Measurements from ENCODE around the gene DCAF7. TPM values are rescaled to one million over a fixed set of nuclear protein-coding genes. Genes with fewer than 3 reads are reported as not detected.

DCAF7 gene
- polyA plus RNA-seq, 1 of the 3 experiments (the other 2 are of a cell fraction), result 63.5 TPM

- DNase-seq, result no peak
- no peaks in the 10 kb centered on the region for H3K79me2 ChIP-seq (ENCODE audit: insufficient read depth)
- POLR2A ChIA-PET, result interaction anchor here (2.3 kb wide), 1 partner anchor 8 kb away, joined by 16 read pairs; the partner anchor contains the start of gene MAP3K3
- TF ChIP-seq SIN3A (IDR thresholded peaks at IDR 0.05; ENCODE audit: borderline replicate concordance, low read depth, low read length), result no peak
- no peak for TF ChIP-seq NFIC (IDR thresholded peaks at IDR 0.05; ENCODE audit: borderline replicate concordance)
- TF ChIP-seq POLR2AphosphoS5 (IDR thresholded peaks at IDR 0.05; ENCODE audit: low read depth, low read length), result no peak
- TF ChIP-seq MAX (IDR thresholded peaks at IDR 0.05; ENCODE audit: low read depth), result no peak
- no peak for TF ChIP-seq CHD2 (IDR thresholded peaks at IDR 0.05; ENCODE audit: low read length, partially characterized antibody)
- no peak for TF ChIP-seq YY1 (IDR thresholded peaks at IDR 0.05; ENCODE audit: low read depth)
- no peak for TF ChIP-seq REST (IDR thresholded peaks at IDR 0.05; ENCODE audit: low read depth, low read length)
- no peak for TF ChIP-seq RXRA (IDR thresholded peaks at IDR 0.05; ENCODE audit: borderline replicate concordance, low read depth)
- TF ChIP-seq EP300 (IDR thresholded peaks at IDR 0.05; ENCODE audit: borderline replicate concordance in 1 of 2, low read depth in 1 of 2, low read length in 1 of 2), result no peak
- no peaks in the 10 kb centered on the region for H3K4me1 ChIP-seq (ENCODE audit: control insufficient read depth in 1 of 2, insufficient read depth in 2 of 2, low read depth in 1 of 2, low read length in 1 of 2)
- no peak overlapping the region for H3K9ac ChIP-seq
- no peak overlapping the region for H3K4me3 ChIP-seq (ENCODE audit: low read depth in 2 of 2, low read length in 1 of 2)
- 79% methylated on average over 2 of the region's 2 CpGs for WGBS (ENCODE audit: low lambda C conversion rate)
- H3K9me2 ChIP-seq, result no peaks in the 10 kb centered on the region
- CTCF ChIA-PET, result interaction anchor here (1.3 to 29.2 kb wide), 9 partner anchors 12 to 221 kb away, joined by 4 to 827 read pairs (median 31); partner anchors contain the start of genes DDX42, LIMD2, MAP3K3 and TACO1
- peaks cover 12% of the 10 kb centered on the region for H3F3A ChIP-seq (replicated peaks; ENCODE audit: insufficient read depth)
- H4K20me1 ChIP-seq (ENCODE audit: insufficient read depth), result no peaks in the 10 kb centered on the region
- H3K27me3 ChIP-seq (ENCODE audit: insufficient read depth), result no peaks in the 10 kb centered on the region
- H3K4me2 ChIP-seq, result no peak overlapping the region
- H3K9me3 ChIP-seq, result no peaks in the 10 kb centered on the region
- no peak overlapping the region for H3K27ac ChIP-seq (ENCODE audit: low read depth in 2 of 2, low read length in 1 of 2)
- H2AFZ ChIP-seq (ENCODE audit: low read depth), result no peak overlapping the region
- H3K36me3 ChIP-seq (replicated peaks in 1 of 2; ENCODE audit: control insufficient read depth in 1 of 2, insufficient read depth in 2 of 2, low read length in 1 of 2), result peaks cover 7 to 12% of the 10 kb centered on the region in 2 experiments
These were observed 63.4 kb downstream of the DCAF7 start for GRCh38 chr17:63613663-63614062.

GRCh38 chr17:63621229-63621683 lies 71.0 kb downstream of the DCAF7 start:
- Histone ChIP-seq H3K4me2 (peak overlapping the region; percentile 81), H3K9me3 (no peaks in the 10 kb centered on the region), H3K9me2 (no peaks in the 10 kb centered on the region), H4K20me1 (ENCODE audit: insufficient read depth) (peaks cover 27% of the 10 kb centered on the region), H3K9ac (peak overlapping the region; percentile 74), H3K4me3 (ENCODE audit: low read depth in 2 of 2, low read length in 1 of 2) (peak overlapping the region; percentile 71 to 79), H3K79me2 (ENCODE audit: insufficient read depth) (peaks cover 33% of the 10 kb centered on the region), H3K36me3 (replicated peaks in 1 of 2; ENCODE audit: control insufficient read depth in 1 of 2, insufficient read depth in 2 of 2, low read length in 1 of 2) (no peaks in the 10 kb centered on the region), H3K27me3 (ENCODE audit: insufficient read depth) (no peaks in the 10 kb centered on the region), H3K27ac (ENCODE audit: low read depth in 2 of 2, low read length in 1 of 2) (peak overlapping the region; percentile 38 to 88; a peak in 3 of 4 replicates), H3K4me1 (ENCODE audit: control insufficient read depth in 1 of 2, insufficient read depth in 2 of 2, low read depth in 1 of 2, low read length in 1 of 2) (peaks cover 6 to 9% of the 10 kb centered on the region in 2 experiments; a peak in 2 of 4 replicates), H3F3A (replicated peaks; ENCODE audit: insufficient read depth) (peaks cover 3% of the 10 kb centered on the region), H2AFZ (ENCODE audit: low read depth) (peak overlapping the region; percentile 80)
- CTCF ChIA-PET, result interaction anchor here (0.9 to 29.2 kb wide), 10 partner anchors 9 to 215 kb away, joined by 3 to 827 read pairs (median 4); partner anchors contain the start of gene DCAF7
- POLR2A ChIA-PET, result interaction anchor here (0.9 to 2.2 kb wide), 17 partner anchors 9 to 504 kb away, joined by 3 to 16 read pairs (median 6); partner anchors contain the start of genes CCDC47, CYB561, DDX42 and LIMD2
- DNase-seq, result no peak
- 23% methylated on average over 10 of the region's 10 CpGs for WGBS (ENCODE audit: low lambda C conversion rate)
- no peak for TF ChIP-seq TEAD4 (IDR thresholded peaks at IDR 0.05; ENCODE audit: borderline replicate concordance, insufficient read depth)
- no peak for TF ChIP-seq USF2 (IDR thresholded peaks at IDR 0.05; ENCODE audit: borderline replicate concordance, low read depth, low read length)
- no peak for TF ChIP-seq SIN3A (IDR thresholded peaks at IDR 0.05; ENCODE audit: borderline replicate concordance, low read depth, low read length)
- no peak for TF ChIP-seq RXRA (IDR thresholded peaks at IDR 0.05; ENCODE audit: borderline replicate concordance, low read depth)
- no peak for TF ChIP-seq NFIC (IDR thresholded peaks at IDR 0.05; ENCODE audit: borderline replicate concordance)
- no peak for TF ChIP-seq ZBTB33 (IDR thresholded peaks at IDR 0.05; ENCODE audit: borderline replicate concordance, low read depth)

Data from SK-N-SH (cell line).